Vagina (tissue), 2 donors: ENCODE results near the gene CYTH4.

ENCODE experiments used
- POLR2A ChIP-seq, 2 donors: fragments of 450-650 bp; IDR thresholded peaks; one replicate each; pipeline ENCODE4 v1.6.1; 2017; ENCODE audit warnings: antibody characterized with exemption in 2 of 2, mild to moderate bottlenecking in 2 of 2, moderate library complexity in 2 of 2
- TF ChIP-seq, protein P1 (sequence below), 3 experiments: fragments of 450-650 bp in 2 of 3; fragments of 200-600 bp in 1 of 3; sonication (generic) in 1 of 3; IDR thresholded peaks; one replicate each; pipeline ENCODE4 v1.5.1; 2017 to 2019; ENCODE audit warnings: antibody characterized with exemption in 3 of 3, mild to moderate bottlenecking in 2 of 3, moderate library complexity in 2 of 3

DNA sequence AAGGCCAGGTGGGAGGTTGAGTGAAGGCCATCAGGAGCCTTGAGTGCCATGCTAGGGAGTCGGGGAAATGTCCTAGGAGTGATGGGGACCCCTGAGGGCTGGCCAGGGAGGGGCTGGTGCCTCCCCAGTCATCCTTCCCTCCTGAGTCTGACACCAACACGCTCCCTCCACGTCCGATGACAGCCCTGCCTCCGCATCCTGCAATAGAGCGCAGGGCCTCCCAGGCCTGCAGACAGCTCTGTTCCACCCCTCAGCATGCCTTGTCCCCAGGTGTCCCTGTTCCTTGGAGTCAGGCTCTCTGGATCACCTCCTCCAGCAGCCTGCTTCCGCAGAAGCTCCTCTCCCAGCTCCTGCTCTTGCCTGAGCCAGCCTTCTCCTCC lies 41.4 kb upstream of the CYTH4 start:
- TF ChIP-seq, protein P1, sequence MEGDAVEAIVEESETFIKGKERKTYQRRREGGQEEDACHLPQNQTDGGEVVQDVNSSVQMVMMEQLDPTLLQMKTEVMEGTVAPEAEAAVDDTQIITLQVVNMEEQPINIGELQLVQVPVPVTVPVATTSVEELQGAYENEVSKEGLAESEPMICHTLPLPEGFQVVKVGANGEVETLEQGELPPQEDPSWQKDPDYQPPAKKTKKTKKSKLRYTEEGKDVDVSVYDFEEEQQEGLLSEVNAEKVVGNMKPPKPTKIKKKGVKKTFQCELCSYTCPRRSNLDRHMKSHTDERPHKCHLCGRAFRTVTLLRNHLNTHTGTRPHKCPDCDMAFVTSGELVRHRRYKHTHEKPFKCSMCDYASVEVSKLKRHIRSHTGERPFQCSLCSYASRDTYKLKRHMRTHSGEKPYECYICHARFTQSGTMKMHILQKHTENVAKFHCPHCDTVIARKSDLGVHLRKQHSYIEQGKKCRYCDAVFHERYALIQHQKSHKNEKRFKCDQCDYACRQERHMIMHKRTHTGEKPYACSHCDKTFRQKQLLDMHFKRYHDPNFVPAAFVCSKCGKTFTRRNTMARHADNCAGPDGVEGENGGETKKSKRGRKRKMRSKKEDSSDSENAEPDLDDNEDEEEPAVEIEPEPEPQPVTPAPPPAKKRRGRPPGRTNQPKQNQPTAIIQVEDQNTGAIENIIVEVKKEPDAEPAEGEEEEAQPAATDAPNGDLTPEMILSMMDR (IDR thresholded peaks at IDR 0.05) = no peak
- no peak for TF ChIP-seq POLR2A (IDR thresholded peaks at IDR 0.05)
